HEK293 (cell line): ENCODE data around the gene SCYGR1.

Experiments
- CTCF ChIA-PET: fragments of 350-600 bp; formaldehyde crosslinking; extraction: SDS; loops from one replicate; lab custom pipeline; 2021; ENCODE audit warnings: antibody characterized with exemption; lab: Yijun Ruan, JAX
- POLR2A ChIA-PET: fragments of 300-600 bp; formaldehyde crosslinking; extraction: SDS; loops from one replicate; lab custom pipeline; 2020; ENCODE audit warnings: antibody characterized with exemption, inconsistent platforms; lab: Yijun Ruan, JAX
- H3K27ac ChIP-seq: fragments of 200-500 bp; sonication (Bioruptor generic); 2 replicates; pipeline ENCODE4 v1.5.1; 2014; ENCODE audit warnings: low read depth, low read length, control low read depth, inconsistent platforms; ENCODE audit errors: extremely low read depth
- H3K36me3 ChIP-seq, 2 experiments: fragments of 200-500 bp in 1 of 2; sonication (Bioruptor generic) in 1 of 2; 1 replicate in 1 of 2; 2 replicates in 1 of 2; pipeline ENCODE4 v1.5.1; 2014 to 2017; ENCODE audit warnings: inconsistent platforms in 2 of 2, low read length in 2 of 2; ENCODE audit not compliant: control insufficient read depth in 2 of 2, insufficient read depth in 1 of 2
- H3K4me1 ChIP-seq: fragments of 200-500 bp; sonication (Bioruptor generic); 2 replicates; pipeline ENCODE4 v1.5.1; 2014; ENCODE audit warnings: mild to moderate bottlenecking, low read length, inconsistent platforms; ENCODE audit not compliant: control insufficient read depth, insufficient read depth
- H3K4me3 ChIP-seq: 2 replicates; pipeline ENCODE4 v1.5.1; 2011; ENCODE audit warnings: low read depth, mild to moderate bottlenecking, control low read depth, low read length, moderate library complexity
- H3K9me3 ChIP-seq: fragments of 200-500 bp; sonication (Bioruptor generic); 2 replicates; pipeline ENCODE4 v1.5.1; 2014; ENCODE audit warnings: low read depth, low read length, inconsistent platforms; ENCODE audit not compliant: control insufficient read depth, insufficient read depth
- HOXA7 ChIP-seq: sonication (generic); formaldehyde crosslinking; IDR thresholded peaks from 2 replicates; pipeline ENCODE4 v1.8.1; 2022; ENCODE audit warnings: missing genetic modification reagents, borderline replicate concordance
- OVOL3 ChIP-seq: fragments of 450-650 bp; formaldehyde crosslinking; IDR thresholded peaks from 2 replicates; pipeline ENCODE4 v1.5.1; 2016; ENCODE audit warnings: missing biosample characterization, missing genetic modification characterization
- SETDB1 ChIP-seq: IDR thresholded peaks from one replicate; pipeline ENCODE4 v1.6.1; 2017; ENCODE audit warnings: mild to moderate bottlenecking, low read length, moderate library complexity, mixed read lengths; ENCODE audit not compliant: insufficient read length
- WT1 ChIP-seq: fragments of 450-650 bp; formaldehyde crosslinking; IDR thresholded peaks from 2 replicates; pipeline ENCODE4 v1.5.1; 2016; ENCODE audit warnings: missing biosample characterization, missing genetic modification characterization
- ZBTB48 ChIP-seq: fragments of 450-650 bp; formaldehyde crosslinking; IDR thresholded peaks from 2 replicates; pipeline ENCODE4 v1.5.1; 2016; ENCODE audit warnings: missing biosample characterization, missing genetic modification characterization
- ZNF112 ChIP-seq: fragments of 450-650 bp; formaldehyde crosslinking; IDR thresholded peaks from 2 replicates; pipeline ENCODE4 v1.5.0; 2017; ENCODE audit warnings: missing biosample characterization, missing genetic modification characterization
- ZNF132 ChIP-seq: fragments of 450-650 bp; formaldehyde crosslinking; IDR thresholded peaks from 2 replicates; pipeline ENCODE4 v1.5.1; 2017; ENCODE audit warnings: missing biosample characterization, missing genetic modification characterization, borderline replicate concordance
- ZNF138 ChIP-seq: fragments of 450-650 bp; formaldehyde crosslinking; IDR thresholded peaks from 2 replicates; pipeline ENCODE4 v1.5.1; 2016; ENCODE audit warnings: missing biosample characterization, missing genetic modification characterization, borderline replicate concordance
- ZNF19 ChIP-seq: fragments of 450-650 bp; formaldehyde crosslinking; IDR thresholded peaks from 2 replicates; pipeline ENCODE4; 2016; ENCODE audit warnings: missing biosample characterization, missing genetic modification characterization, low read depth
- ZNF2 ChIP-seq: fragments of 450-650 bp; formaldehyde crosslinking; IDR thresholded peaks from 2 replicates; pipeline ENCODE4 v1.5.1; 2016; ENCODE audit warnings: missing biosample characterization, missing genetic modification characterization
- ZNF24 ChIP-seq: fragments of 450-650 bp; formaldehyde crosslinking; IDR thresholded peaks from 2 replicates; pipeline ENCODE4 v1.5.1; 2016; ENCODE audit warnings: missing biosample characterization, missing genetic modification characterization
- ZNF324 ChIP-seq: fragments of 450-650 bp; formaldehyde crosslinking; IDR thresholded peaks from 2 replicates; pipeline ENCODE4 v1.5.1; 2016; ENCODE audit warnings: missing biosample characterization, missing genetic modification characterization
- ZNF544 ChIP-seq: fragments of 450-650 bp; formaldehyde crosslinking; IDR thresholded peaks from 2 replicates; pipeline ENCODE4 v1.5.0; 2017; ENCODE audit warnings: missing biosample characterization, missing genetic modification characterization
- ZNF585B ChIP-seq: fragments of 450-650 bp; formaldehyde crosslinking; IDR thresholded peaks from 2 replicates; pipeline ENCODE4 v1.5.1; 2016; ENCODE audit warnings: missing biosample characterization, missing genetic modification characterization
- ZNF707 ChIP-seq: fragments of 450-650 bp; formaldehyde crosslinking; IDR thresholded peaks from 2 replicates; pipeline ENCODE4 v1.5.1; 2016; ENCODE audit warnings: missing biosample characterization, missing genetic modification characterization
- ZNF791 ChIP-seq: fragments of 450-650 bp; formaldehyde crosslinking; IDR thresholded peaks from 2 replicates; pipeline ENCODE4 v1.5.1; 2016; ENCODE audit warnings: missing biosample characterization, missing genetic modification characterization
- ZSCAN23 ChIP-seq: fragments of 450-650 bp; formaldehyde crosslinking; IDR thresholded peaks from 2 replicates; pipeline ENCODE4 v1.5.1; 2016; ENCODE audit warnings: missing biosample characterization, missing genetic modification characterization
- TF ChIP-seq, protein P1 (sequence below): fragments of 450-650 bp; formaldehyde crosslinking; IDR thresholded peaks from 2 replicates; pipeline ENCODE4 v1.5.1; 2016; ENCODE audit warnings: missing biosample characterization, missing genetic modification characterization, low read depth
- TF ChIP-seq, protein P2 (sequence below): fragments of 450-650 bp; formaldehyde crosslinking; IDR thresholded peaks from 2 replicates; pipeline ENCODE4 v1.5.1; 2016; ENCODE audit warnings: missing biosample characterization, missing genetic modification characterization
- TF ChIP-seq, protein P3 (sequence below): fragments of 450-650 bp; formaldehyde crosslinking; optimal IDR thresholded peaks from 2 replicates; pipeline ENCODE3; 2016; ENCODE audit warnings: missing biosample characterization, mild to moderate bottlenecking, missing genetic modification characterization
- TF ChIP-seq, protein P4 (sequence below): fragments of 450-650 bp; formaldehyde crosslinking; IDR thresholded peaks from 2 replicates; pipeline ENCODE4 v1.5.1; 2016; ENCODE audit warnings: missing biosample characterization, missing genetic modification characterization
- TF ChIP-seq, protein P5 (sequence below): fragments of 450-650 bp; formaldehyde crosslinking; IDR thresholded peaks from 2 replicates; pipeline ENCODE4 v1.5.1; 2016; ENCODE audit warnings: missing biosample characterization, missing genetic modification characterization
- TF ChIP-seq, protein P6 (sequence below): fragments of 450-650 bp; formaldehyde crosslinking; IDR thresholded peaks from 2 replicates; pipeline ENCODE4 v1.5.1; 2017; ENCODE audit warnings: missing biosample characterization, missing genetic modification characterization
- TF ChIP-seq, protein P7 (sequence below): fragments of 450-650 bp; formaldehyde crosslinking; IDR thresholded peaks from 2 replicates; pipeline ENCODE4 v1.5.1; 2017; ENCODE audit warnings: missing biosample characterization, missing genetic modification characterization
- TF ChIP-seq, protein P8 (sequence below): fragments of 450-650 bp; formaldehyde crosslinking; IDR thresholded peaks from 2 replicates; pipeline ENCODE4 v1.5.1; 2016; ENCODE audit warnings: missing biosample characterization, missing genetic modification characterization, low read depth

SCYGR1 gene

DNA sequence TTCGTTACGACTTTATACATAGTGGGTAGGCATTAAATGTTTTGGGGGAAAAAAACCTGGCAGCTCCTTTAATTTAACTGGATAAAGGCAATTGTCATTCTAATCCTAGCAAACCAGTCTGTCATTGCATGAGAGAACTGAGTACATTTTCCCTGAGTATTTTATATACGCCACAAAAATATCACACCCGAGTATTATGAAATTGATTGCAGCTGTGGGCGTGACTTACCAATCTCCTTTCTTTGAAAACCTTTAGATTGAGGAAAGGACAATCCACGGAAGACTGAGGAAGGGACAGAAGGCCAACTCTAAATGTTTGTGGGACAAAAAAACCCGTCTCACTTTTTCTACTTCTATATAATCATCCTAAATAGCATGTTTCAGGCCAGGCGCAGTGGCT is 17.7 kb downstream of the SCYGR1 start:
- POLR2A ChIA-PET = no interaction called here
- TF ChIP-seq ZNF24 (tag by site-specific recombination) (no peak), ZNF585B (no peak), ZNF19 (tag by site-specific recombination) (no peak), ZBTB48 (tag by site-specific recombination) (no peak), ZNF138 (tag by site-specific recombination) (no peak), ZNF2 (no peak), ZNF324 (tag by site-specific recombination) (no peak), ZNF707 (tag by site-specific recombination) (no peak), ZNF791 (tag by site-specific recombination) (no peak), HOXA7 (CRISPR knock-in tag) (no peak), OVOL3 (tag by site-specific recombination) (no peak), ZSCAN23 (tag by site-specific recombination) (no peak), ZNF132 (tag by site-specific recombination) (no peak), ZNF544 (tag by site-specific recombination) (no peak)
- TF ChIP-seq, protein P1, sequence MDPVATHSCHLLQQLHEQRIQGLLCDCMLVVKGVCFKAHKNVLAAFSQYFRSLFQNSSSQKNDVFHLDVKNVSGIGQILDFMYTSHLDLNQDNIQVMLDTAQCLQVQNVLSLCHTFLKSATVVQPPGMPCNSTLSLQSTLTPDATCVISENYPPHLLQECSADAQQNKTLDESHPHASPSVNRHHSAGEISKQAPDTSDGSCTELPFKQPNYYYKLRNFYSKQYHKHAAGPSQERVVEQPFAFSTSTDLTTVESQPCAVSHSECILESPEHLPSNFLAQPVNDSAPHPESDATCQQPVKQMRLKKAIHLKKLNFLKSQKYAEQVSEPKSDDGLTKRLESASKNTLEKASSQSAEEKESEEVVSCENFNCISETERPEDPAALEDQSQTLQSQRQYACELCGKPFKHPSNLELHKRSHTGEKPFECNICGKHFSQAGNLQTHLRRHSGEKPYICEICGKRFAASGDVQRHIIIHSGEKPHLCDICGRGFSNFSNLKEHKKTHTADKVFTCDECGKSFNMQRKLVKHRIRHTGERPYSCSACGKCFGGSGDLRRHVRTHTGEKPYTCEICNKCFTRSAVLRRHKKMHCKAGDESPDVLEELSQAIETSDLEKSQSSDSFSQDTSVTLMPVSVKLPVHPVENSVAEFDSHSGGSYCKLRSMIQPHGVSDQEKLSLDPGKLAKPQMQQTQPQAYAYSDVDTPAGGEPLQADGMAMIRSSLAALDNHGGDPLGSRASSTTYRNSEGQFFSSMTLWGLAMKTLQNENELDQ = no peak
- TF ChIP-seq, protein P2, sequence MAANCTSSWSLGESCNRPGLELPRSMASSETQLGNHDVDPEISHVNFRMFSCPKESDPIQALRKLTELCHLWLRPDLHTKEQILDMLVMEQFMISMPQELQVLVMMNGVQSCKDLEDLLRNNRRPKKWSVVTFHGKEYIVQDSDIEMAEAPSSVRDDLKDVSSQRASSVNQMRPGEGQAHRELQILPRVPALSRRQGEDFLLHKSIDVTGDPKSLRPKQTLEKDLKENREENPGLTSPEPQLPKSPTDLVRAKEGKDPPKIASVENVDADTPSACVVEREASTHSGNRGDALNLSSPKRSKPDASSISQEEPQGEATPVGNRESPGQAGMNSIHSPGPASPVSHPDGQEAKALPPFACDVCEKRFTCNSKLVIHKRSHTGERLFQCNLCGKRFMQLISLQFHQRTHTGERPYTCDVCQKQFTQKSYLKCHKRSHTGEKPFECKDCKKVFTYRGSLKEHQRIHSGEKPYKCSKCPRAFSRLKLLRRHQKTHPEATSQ (tag by site-specific recombination) = no peak
- TF ChIP-seq, protein P3, sequence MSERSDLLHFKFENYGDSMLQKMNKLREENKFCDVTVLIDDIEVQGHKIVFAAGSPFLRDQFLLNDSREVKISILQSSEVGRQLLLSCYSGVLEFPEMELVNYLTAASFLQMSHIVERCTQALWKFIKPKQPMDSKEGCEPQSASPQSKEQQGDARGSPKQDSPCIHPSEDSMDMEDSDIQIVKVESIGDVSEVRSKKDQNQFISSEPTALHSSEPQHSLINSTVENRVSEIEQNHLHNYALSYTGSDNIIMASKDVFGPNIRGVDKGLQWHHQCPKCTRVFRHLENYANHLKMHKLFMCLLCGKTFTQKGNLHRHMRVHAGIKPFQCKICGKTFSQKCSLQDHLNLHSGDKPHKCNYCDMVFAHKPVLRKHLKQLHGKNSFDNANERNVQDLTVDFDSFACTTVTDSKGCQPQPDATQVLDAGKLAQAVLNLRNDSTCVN (tag by site-specific recombination) = no peak
- TF ChIP-seq, protein P4, sequence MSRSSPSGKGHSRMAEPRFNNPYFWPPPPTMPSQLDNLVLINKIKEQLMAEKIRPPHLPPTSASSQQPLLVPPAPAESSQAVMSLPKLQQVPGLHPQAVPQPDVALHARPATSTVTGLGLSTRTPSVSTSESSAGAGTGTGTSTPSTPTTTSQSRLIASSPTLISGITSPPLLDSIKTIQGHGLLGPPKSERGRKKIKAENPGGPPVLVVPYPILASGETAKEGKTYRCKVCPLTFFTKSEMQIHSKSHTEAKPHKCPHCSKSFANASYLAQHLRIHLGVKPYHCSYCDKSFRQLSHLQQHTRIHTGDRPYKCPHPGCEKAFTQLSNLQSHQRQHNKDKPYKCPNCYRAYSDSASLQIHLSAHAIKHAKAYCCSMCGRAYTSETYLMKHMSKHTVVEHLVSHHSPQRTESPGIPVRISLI (tag by site-specific recombination) = no peak
- TF ChIP-seq, protein P5, sequence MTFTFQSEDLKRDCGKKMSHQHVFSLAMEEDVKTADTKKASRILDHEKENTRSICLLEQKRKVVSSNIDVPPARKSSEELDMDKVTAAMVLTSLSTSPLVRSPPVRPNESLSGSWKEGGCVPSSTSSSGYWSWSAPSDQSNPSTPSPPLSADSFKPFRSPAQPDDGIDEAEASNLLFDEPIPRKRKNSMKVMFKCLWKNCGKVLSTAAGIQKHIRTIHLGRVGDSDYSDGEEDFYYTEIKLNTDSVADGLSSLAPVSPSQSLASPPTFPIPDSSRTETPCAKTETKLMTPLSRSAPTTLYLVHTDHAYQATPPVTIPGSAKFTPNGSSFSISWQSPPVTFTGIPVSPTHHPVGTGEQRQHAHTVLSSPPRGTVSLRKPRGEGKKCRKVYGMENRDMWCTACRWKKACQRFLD (tag by site-specific recombination) = no peak
- CTCF ChIA-PET = interaction anchor here (0.7 kb wide), 1 partner anchor 9 kb away, joined by 3 read pairs; the partner anchor contains the start of gene TM4SF20
- H3K36me3 ChIP-seq = no peaks in the 10 kb centered on the region
- H3K27ac ChIP-seq = no peak overlapping the region
- no peak overlapping the region for H3K4me3 ChIP-seq
- H3K4me1 ChIP-seq = no peaks in the 10 kb centered on the region
- H3K9me3 ChIP-seq = no peaks in the 10 kb centered on the region

DNA sequence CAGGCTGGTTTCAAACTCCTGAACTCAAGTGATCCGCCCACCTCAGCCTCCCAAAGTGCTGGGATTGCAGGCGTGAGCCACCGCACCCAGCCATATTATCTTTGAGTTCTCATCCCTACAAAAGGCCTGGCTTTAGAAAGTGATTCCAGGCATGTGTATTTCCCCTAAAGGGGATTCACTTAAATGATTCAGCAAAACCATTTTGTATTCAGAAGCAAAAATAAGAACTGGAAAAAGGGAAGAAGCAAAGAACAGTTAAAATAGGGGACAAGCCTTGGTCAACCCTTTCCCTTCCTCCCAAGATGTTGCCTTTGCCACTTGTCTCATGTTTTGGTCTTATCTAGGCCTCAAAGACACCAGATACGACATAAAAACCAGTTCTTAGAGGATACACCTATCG is 19.2 kb downstream of the SCYGR1 start:
- Histone ChIP-seq H3K9me3 (no peaks in the 10 kb centered on the region), H3K4me1 (no peaks in the 10 kb centered on the region), H3K27ac (no peak overlapping the region), H3K36me3 (no peaks in the 10 kb centered on the region), H3K4me3 (no peak overlapping the region)
- ChIA-PET CTCF (no interaction called here), POLR2A (no interaction called here)
- TF ChIP-seq SETDB1 = no peak
- TF ChIP-seq, protein P6, sequence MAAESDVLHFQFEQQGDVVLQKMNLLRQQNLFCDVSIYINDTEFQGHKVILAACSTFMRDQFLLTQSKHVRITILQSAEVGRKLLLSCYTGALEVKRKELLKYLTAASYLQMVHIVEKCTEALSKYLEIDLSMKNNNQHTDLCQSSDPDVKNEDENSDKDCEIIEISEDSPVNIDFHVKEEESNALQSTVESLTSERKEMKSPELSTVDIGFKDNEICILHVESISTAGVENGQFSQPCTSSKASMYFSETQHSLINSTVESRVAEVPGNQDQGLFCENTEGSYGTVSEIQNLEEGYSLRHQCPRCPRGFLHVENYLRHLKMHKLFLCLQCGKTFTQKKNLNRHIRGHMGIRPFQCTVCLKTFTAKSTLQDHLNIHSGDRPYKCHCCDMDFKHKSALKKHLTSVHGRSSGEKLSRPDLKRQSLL (tag by site-specific recombination) = no peak
- TF ChIP-seq, protein P7, sequence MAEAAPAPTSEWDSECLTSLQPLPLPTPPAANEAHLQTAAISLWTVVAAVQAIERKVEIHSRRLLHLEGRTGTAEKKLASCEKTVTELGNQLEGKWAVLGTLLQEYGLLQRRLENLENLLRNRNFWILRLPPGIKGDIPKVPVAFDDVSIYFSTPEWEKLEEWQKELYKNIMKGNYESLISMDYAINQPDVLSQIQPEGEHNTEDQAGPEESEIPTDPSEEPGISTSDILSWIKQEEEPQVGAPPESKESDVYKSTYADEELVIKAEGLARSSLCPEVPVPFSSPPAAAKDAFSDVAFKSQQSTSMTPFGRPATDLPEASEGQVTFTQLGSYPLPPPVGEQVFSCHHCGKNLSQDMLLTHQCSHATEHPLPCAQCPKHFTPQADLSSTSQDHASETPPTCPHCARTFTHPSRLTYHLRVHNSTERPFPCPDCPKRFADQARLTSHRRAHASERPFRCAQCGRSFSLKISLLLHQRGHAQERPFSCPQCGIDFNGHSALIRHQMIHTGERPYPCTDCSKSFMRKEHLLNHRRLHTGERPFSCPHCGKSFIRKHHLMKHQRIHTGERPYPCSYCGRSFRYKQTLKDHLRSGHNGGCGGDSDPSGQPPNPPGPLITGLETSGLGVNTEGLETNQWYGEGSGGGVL (tag by site-specific recombination) = no peak
- TF ChIP-seq ZNF112 = no peak
- TF ChIP-seq, protein P8, sequence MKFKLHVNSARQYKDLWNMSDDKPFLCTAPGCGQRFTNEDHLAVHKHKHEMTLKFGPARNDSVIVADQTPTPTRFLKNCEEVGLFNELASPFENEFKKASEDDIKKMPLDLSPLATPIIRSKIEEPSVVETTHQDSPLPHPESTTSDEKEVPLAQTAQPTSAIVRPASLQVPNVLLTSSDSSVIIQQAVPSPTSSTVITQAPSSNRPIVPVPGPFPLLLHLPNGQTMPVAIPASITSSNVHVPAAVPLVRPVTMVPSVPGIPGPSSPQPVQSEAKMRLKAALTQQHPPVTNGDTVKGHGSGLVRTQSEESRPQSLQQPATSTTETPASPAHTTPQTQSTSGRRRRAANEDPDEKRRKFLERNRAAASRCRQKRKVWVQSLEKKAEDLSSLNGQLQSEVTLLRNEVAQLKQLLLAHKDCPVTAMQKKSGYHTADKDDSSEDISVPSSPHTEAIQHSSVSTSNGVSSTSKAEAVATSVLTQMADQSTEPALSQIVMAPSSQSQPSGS = no peak
- TF ChIP-seq WT1 (tag by site-specific recombination) = no peak
